ENCODE data around the gene CPTP. TPM values are rescaled to one million over a fixed set of nuclear protein-coding genes. Genes with fewer than 3 reads are reported as not detected.

The CPTP gene
- total and polyA plus RNA-seq, 2 of the 13 experiments (the other 11 are each of a cell fraction or from before 2014, with no cell fraction given), result 5.5 to 9.3 TPM

DNA sequence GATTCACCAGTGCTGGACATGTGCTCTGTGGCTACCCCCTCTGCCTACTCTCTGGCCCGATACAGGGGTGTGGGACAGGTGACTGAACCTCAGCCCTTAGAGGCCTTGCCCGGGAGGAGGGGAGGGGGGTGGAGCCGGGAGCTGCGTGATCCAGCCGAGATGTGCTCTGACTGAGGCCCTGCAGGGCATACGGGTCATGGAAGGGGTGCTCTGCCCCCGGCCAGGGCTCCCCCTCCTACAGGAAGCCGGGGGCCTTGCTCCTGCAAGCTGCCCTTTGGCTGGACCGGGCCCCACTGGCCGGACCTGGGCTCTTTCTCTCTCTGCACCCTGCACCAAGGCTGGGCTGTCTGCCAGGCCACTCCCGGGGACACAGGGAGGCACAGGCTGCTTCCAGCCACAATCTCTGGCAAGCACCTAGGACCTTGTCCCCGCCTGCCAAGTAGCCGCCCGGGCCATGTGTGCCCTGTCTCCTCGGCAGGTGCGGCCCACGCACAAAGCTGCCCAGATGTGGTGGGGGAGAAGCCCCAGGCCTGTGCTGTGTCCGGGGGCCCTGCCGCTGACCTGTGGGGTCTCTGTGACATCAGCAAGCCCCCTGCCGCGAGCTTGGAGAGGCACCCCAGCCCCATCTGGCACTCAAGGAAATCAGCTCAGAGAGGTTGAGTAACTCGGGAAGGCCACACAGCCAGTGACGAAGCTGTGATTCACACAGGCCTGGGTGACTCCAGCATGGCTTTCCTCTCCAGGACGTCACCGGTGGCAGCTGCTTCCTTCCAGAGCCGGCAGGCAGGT lies 42.9 kb upstream of the CPTP start (continued):
- TF ChIP-seq ZNF572 (CRISPR knock-in tag; IDR thresholded peaks at IDR 0.05) (no peak; the same call in 1 of the 2 replicates), ZNF274 (CRISPR knock-in tag; IDR thresholded peaks at IDR 0.05) (no peak; the same call in 1 of the 2 replicates), ZNF484 (CRISPR knock-in tag; IDR thresholded peaks at IDR 0.05; ENCODE audit: borderline replicate concordance, low read depth) (no peak), KLF11 (CRISPR knock-in tag; IDR thresholded peaks at IDR 0.05) (no peak), ZKSCAN8 (CRISPR knock-in tag; IDR thresholded peaks at IDR 0.05; ENCODE audit: borderline replicate concordance) (no peak), JDP2 (CRISPR knock-in tag; IDR thresholded peaks at IDR 0.05; ENCODE audit: borderline replicate concordance) (no peak), THAP9 (CRISPR knock-in tag; IDR thresholded peaks at IDR 0.05; ENCODE audit: borderline replicate concordance) (0 out of 2 replicates have a peak, but pooled peaks have one; percentile 34), SMAD1 (CRISPR knock-in tag; IDR thresholded peaks at IDR 0.05; ENCODE audit: borderline replicate concordance, low read depth) (no peak), CEBPG (CRISPR knock-in tag; IDR thresholded peaks at IDR 0.05) (no peak), FOXK2 (IDR thresholded peaks at IDR 0.05) (no peak), ZNF33A (CRISPR knock-in tag; IDR thresholded peaks at IDR 0.05; ENCODE audit: borderline replicate concordance) (no peak), ZNF589 (CRISPR knock-in tag; conservative IDR thresholded peaks at IDR 0.05) (no peak), KDM6A (CRISPR knock-in tag; IDR thresholded peaks at IDR 0.05; ENCODE audit: low read depth) (peak; percentile 78), ZNF782 (CRISPR knock-in tag; IDR thresholded peaks at IDR 0.05; ENCODE audit: borderline replicate concordance) (no peak), MBD4 (IDR thresholded peaks at IDR 0.05; ENCODE audit: borderline replicate concordance, low read length) (no peak), MATR3 (CRISPR knock-in tag; IDR thresholded peaks at IDR 0.05) (no peak), DR1 (CRISPR knock-in tag; IDR thresholded peaks at IDR 0.05) (no peak), ZZZ3 (CRISPR knock-in tag; IDR thresholded peaks at IDR 0.05; ENCODE audit: borderline replicate concordance) (no peak), PITX1 (CRISPR knock-in tag; IDR thresholded peaks at IDR 0.05) (no peak), ELF1 (CRISPR knock-in tag; IDR thresholded peaks at IDR 0.05) (peak; percentile 54; the same call in 1 of the 2 replicates), SAP130 (CRISPR knock-in tag; IDR thresholded peaks at IDR 0.05; ENCODE audit: low read depth) (peak; percentile 69), MEIS1 (CRISPR knock-in tag; IDR thresholded peaks at IDR 0.05; ENCODE audit: borderline replicate concordance) (no peak), ZNF644 (CRISPR knock-in tag; IDR thresholded peaks at IDR 0.05; ENCODE audit: low read depth) (no peak)
- TF ChIP-seq, protein P1, sequence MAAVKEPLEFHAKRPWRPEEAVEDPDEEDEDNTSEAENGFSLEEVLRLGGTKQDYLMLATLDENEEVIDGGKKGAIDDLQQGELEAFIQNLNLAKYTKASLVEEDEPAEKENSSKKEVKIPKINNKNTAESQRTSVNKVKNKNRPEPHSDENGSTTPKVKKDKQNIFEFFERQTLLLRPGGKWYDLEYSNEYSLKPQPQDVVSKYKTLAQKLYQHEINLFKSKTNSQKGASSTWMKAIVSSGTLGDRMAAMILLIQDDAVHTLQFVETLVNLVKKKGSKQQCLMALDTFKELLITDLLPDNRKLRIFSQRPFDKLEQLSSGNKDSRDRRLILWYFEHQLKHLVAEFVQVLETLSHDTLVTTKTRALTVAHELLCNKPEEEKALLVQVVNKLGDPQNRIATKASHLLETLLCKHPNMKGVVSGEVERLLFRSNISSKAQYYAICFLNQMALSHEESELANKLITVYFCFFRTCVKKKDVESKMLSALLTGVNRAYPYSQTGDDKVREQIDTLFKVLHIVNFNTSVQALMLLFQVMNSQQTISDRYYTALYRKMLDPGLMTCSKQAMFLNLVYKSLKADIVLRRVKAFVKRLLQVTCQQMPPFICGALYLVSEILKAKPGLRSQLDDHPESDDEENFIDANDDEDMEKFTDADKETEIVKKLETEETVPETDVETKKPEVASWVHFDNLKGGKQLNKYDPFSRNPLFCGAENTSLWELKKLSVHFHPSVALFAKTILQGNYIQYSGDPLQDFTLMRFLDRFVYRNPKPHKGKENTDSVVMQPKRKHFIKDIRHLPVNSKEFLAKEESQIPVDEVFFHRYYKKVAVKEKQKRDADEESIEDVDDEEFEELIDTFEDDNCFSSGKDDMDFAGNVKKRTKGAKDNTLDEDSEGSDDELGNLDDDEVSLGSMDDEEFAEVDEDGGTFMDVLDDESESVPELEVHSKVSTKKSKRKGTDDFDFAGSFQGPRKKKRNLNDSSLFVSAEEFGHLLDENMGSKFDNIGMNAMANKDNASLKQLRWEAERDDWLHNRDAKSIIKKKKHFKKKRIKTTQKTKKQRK (IDR thresholded peaks at IDR 0.05; ENCODE audit: low read length), result no peak
- TF ChIP-seq, protein P2, sequence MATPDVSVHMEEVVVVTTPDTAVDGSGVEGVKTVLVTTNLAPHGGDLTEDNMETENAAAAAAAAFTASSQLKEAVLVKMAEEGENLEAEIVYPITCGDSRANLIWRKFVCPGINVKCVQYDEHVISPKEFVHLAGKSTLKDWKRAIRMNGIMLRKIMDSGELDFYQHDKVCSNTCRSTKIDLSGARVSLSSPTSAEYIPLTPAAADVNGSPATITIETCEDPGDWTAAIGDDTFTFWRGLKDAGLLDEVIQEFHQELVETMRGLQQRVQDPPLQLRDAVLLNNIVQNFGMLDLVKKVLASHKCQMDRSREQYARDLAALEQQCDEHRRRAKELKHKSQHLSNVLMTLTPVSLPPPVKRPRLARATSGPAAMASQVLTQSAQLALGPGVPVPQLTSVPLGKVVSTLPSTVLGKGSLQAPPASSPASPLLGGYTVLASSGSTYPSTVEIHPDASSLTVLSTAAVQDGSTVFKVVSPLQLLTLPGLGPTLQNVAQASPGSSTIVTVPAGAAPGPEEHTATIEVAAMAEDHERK (CRISPR knock-in tag; IDR thresholded peaks at IDR 0.05; ENCODE audit: low read depth), result no peak
